Caco-2 (cell line): ENCODE measurements around the gene CPNE6. TPM values are rescaled to one million over a fixed set of nuclear protein-coding genes. Genes with fewer than 3 reads are reported as not detected.

Source experiments
- BruUV-seq: library from RNA; stranded (reverse); fragments of 400-500 nt; replicated peaks from 2 replicates; lab custom pipeline; 2021; lab: Mats Ljungman, UMichigan
- CTCF ChIA-PET: fragments of 300-600 bp; sonication (Branson Sonifier 250); formaldehyde crosslinking; loops from one replicate; lab custom pipeline; 2022; ENCODE audit warnings: antibody characterized with exemption; lab: Charles Lee
- POLR2A ChIA-PET: fragments of 300-600 bp; sonication (Branson Sonifier 250); formaldehyde crosslinking; loops from one replicate; lab custom pipeline; 2022; ENCODE audit warnings: antibody characterized with exemption; lab: Charles Lee
- DNase-seq, 2 experiments: peaks; one replicate each; pipeline versions ENCODE4 v3.0.0 to v3.0.0-alpha.2; 2020 to 2022
- H3K27me3 ChIP-seq: replicated peaks from 2 replicates; pipeline ENCODE4 v1.6.0; 2011; ENCODE audit warnings: low read length; ENCODE audit not compliant: control insufficient read depth, insufficient read depth
- H3K36me3 ChIP-seq: 2 replicates; pipeline ENCODE4 v1.5.1; 2011; ENCODE audit warnings: low read length; ENCODE audit not compliant: control insufficient read depth, insufficient read depth
- H3K4me1 ChIP-seq: fragments of 250-450 bp; sonication (Bioruptor Pico); 2 replicates; pipeline ENCODE4 v1.5.1; 2020; ENCODE audit warnings: mild to moderate bottlenecking
- H3K4me3 ChIP-seq: 2 replicates; pipeline ENCODE4 v1.5.1; 2011; ENCODE audit warnings: low read depth, mild to moderate bottlenecking, control low read depth, low read length
- H3K9me3 ChIP-seq: fragments of 250-450 bp; sonication (Bioruptor Pico); 2 replicates; pipeline ENCODE4 v1.5.1; 2020; ENCODE audit warnings: mild to moderate bottlenecking, moderate library complexity
- H3K27ac Mint-ChIP-seq: one replicate; pipeline ENCODE4 v1.8.0; 2022; ENCODE audit warnings: mixed read lengths; ENCODE audit not compliant: unreplicated experiment
- H3K27me3 Mint-ChIP-seq: one replicate; pipeline ENCODE4 v1.8.0; 2022; ENCODE audit warnings: mixed read lengths; ENCODE audit not compliant: insufficient read depth, unreplicated experiment
- H3K36me3 Mint-ChIP-seq: one replicate; pipeline ENCODE4 v1.8.0; 2022; ENCODE audit warnings: mild to moderate bottlenecking, mixed read lengths; ENCODE audit not compliant: insufficient read depth, unreplicated experiment
- H3K4me1 Mint-ChIP-seq: one replicate; pipeline ENCODE4 v1.8.0; 2022; ENCODE audit warnings: low read depth, mixed read lengths; ENCODE audit not compliant: unreplicated experiment
- H3K4me3 Mint-ChIP-seq: one replicate; pipeline ENCODE4 v1.8.0; 2022; ENCODE audit warnings: mild to moderate bottlenecking, moderate library complexity, mixed read lengths; ENCODE audit not compliant: unreplicated experiment
- H3K9me3 Mint-ChIP-seq: one replicate; pipeline ENCODE4 v1.8.0; 2022; ENCODE audit warnings: mixed read lengths; ENCODE audit not compliant: unreplicated experiment
- intact Hi-C: fragments of 100-400 bp; cut with micrococcal nuclease; formaldehyde crosslinking; loops from one replicate; pipeline ENCODE4 v1.10.0; 2022; ENCODE audit not compliant: unreplicated experiment
- total RNA-seq: library from RNA; stranded (reverse); gene quantifications from 2 replicates; pipeline ENCODE4 v1.2.3, GENCODE V29; 2022
- TF ChIP-seq, protein P1 (sequence below), 2 experiments: fragments of 200-600 bp in 1 of 2; IDR thresholded peaks; 1 replicate in 1 of 2; 2 replicates in 1 of 2; pipeline versions ENCODE4 v1.5.1 to v1.8.0; 2011 to 2022; ENCODE audit warnings: antibody characterized with exemption in 1 of 2, control low read depth in 1 of 2, inconsistent platforms in 1 of 2, low read depth in 1 of 2, low read length in 1 of 2, mild to moderate bottlenecking in 1 of 2, moderate library complexity in 1 of 2; ENCODE audit not compliant: insufficient read depth in 1 of 2, severe bottlenecking in 1 of 2, unreplicated experiment in 1 of 2

Gene CPNE6
- total RNA-seq, 1 experiment from 2014 or later, result not detected

DNA sequence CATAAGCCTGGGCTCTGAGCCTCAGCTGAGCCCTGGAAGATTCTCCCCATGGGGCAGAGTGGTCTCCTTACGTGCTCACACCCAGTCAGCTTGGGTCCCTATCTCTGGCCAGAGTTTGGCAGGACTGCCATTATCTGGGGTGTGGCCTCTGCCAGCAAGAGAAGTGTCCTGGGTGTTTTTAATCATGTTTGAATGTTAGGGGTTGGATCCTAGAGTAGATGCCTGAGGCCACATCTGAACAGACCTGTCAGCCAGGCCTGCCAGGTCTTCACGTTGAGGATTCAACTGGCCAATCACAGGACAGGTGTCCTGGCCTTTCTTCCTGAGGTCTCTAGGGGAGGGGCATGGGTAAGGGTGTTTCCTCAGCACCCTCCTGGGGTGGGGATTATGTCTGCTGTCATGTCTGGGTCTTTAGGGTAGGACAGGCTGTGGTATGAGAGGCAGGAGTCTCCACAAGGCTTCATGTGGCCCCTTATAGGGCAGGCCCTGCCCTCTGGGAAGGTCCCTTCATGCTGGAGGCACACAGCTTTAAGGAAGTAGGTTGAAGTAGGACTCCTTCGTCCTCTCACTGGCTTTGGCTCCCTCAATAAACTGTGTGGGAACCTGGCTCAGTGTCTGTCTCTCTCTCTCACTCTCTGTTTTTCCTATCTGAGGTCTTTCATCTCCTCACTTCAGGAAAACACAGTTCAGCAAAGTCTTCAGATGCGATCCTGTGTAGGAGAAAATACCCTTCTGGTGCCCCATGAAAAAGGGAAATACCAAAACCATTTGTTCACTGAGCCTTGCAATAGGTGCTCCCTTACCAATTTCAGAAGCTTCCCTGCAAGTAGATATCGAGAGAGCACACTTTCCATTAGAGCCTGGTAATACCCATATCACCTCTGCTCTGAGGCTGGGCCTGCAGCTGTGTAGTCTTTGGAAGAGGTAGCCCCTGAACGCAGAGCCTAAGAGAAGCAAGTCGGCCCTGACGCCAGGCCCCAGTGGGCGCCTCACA lies 52.4 kb downstream of the CPNE6 start:
- Histone ChIP-seq H3K4me1 (no peaks in the 10 kb centered on the region), H3K27me3 (no peaks in the 10 kb centered on the region), H3K36me3 (peaks cover 4% of the 10 kb centered on the region), H3K9me3 (no peaks in the 10 kb centered on the region), H3K4me3 (no peak overlapping the region)
- TSS peak; percentile 34 for BruUV-seq
- intact Hi-C loops, result no loop called here
- no peak overlapping the region for H3K27ac Mint-ChIP-seq
- no peaks in the 10 kb centered on the region for H3K4me1 Mint-ChIP-seq
- H3K27me3 Mint-ChIP-seq, result no peaks in the 10 kb centered on the region
- CTCF ChIA-PET, result interaction anchor here (0.6 kb wide), 1 partner anchor 1461 kb away, joined by 3 read pairs; no protein-coding TSS in a partner anchor
- no peak overlapping the region for H3K4me3 Mint-ChIP-seq
- TF ChIP-seq, protein P1, sequence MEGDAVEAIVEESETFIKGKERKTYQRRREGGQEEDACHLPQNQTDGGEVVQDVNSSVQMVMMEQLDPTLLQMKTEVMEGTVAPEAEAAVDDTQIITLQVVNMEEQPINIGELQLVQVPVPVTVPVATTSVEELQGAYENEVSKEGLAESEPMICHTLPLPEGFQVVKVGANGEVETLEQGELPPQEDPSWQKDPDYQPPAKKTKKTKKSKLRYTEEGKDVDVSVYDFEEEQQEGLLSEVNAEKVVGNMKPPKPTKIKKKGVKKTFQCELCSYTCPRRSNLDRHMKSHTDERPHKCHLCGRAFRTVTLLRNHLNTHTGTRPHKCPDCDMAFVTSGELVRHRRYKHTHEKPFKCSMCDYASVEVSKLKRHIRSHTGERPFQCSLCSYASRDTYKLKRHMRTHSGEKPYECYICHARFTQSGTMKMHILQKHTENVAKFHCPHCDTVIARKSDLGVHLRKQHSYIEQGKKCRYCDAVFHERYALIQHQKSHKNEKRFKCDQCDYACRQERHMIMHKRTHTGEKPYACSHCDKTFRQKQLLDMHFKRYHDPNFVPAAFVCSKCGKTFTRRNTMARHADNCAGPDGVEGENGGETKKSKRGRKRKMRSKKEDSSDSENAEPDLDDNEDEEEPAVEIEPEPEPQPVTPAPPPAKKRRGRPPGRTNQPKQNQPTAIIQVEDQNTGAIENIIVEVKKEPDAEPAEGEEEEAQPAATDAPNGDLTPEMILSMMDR (IDR thresholded peaks at IDR 0.05; ENCODE audit: insufficient read depth in 1 of 2, low read depth in 1 of 2, low read length in 1 of 2, severe bottlenecking in 1 of 2, unreplicated experiment in 1 of 2), result no peak
- POLR2A ChIA-PET, result interaction anchor here (2.8 kb wide), 1 partner anchor 9 kb away, joined by 15 read pairs; the partner anchor contains the start of genes DCAF11 and NRL
- peaks cover 14% of the 10 kb centered on the region for H3K36me3 Mint-ChIP-seq
- H3K9me3 Mint-ChIP-seq, result no peaks in the 10 kb centered on the region
- no peak for DNase-seq

DNA sequence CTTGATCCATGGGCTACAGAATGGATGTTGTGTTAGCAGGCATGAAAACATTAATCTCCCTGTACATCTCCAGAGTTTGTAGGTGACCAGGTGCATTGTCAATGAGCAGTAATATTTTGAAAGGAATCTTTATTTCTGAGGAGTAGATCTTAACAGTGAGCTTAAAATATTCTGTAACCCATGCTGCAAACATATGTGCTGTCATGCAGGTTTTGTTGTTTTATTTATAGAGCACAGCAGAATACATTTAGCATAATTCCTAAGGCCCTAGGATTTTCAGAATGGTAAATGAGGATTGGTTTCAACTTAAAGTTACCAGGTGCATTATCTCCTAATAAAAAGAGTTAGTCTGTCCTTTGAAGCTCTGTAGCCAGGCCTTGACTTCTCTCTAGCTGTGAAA lies 55.6 kb downstream of the CPNE6 start:
- TF ChIP-seq, protein P1 (IDR thresholded peaks at IDR 0.05; ENCODE audit: insufficient read depth in 1 of 2, low read depth in 1 of 2, low read length in 1 of 2, severe bottlenecking in 1 of 2, unreplicated experiment in 1 of 2), result no peak
- no peaks in the 10 kb centered on the region for H3K9me3 ChIP-seq
- intact Hi-C loops, result no loop called here
- Mint-ChIP-seq H3K4me3 (no peak overlapping the region), H3K27ac (no peak overlapping the region), H3K27me3 (no peaks in the 10 kb centered on the region), H3K36me3 (no peaks in the 10 kb centered on the region), H3K4me1 (no peaks in the 10 kb centered on the region), H3K9me3 (no peaks in the 10 kb centered on the region)
- H3K27me3 ChIP-seq, result no peaks in the 10 kb centered on the region
- H3K36me3 ChIP-seq, result no peaks in the 10 kb centered on the region; the same call in 1 of the 2 replicates
- no peak overlapping the region for H3K4me3 ChIP-seq
- ChIA-PET CTCF (interaction anchor here (1.2 kb wide), 2 partner anchors 12 to 18 kb away, joined by 3 to 4 read pairs; partner anchors contain the start of genes DCAF11 and NRL), POLR2A (interaction anchor here (2.8 kb wide), 1 partner anchor 12 kb away, joined by 15 read pairs; the partner anchor contains the start of genes DCAF11 and NRL)
- BruUV-seq, result no TSS peak
- H3K4me1 ChIP-seq, result no peaks in the 10 kb centered on the region
- DNase-seq, result no peak

DNA sequence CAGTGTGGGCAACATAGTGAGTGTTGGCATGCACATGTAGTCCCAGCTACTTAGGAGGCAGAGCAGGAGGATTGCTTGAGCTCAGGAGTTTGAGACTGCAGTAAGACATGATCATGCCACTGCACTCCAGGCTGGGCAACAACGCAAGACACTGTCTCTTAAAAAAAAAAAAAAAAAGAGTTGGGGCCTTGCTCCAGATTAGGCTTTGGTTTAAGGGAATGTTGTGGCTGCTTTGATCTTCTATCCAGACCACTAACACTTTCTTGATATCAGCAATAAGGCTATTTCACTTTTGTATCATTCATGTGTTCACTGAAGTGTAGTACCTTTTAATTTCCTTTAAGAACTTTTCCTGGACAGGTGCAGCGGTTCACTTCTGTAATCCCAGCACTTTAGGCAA lies 56.3 kb downstream of the CPNE6 start:
- Histone ChIP-seq H3K36me3 (no peaks in the 10 kb centered on the region; the same call in 1 of the 2 replicates), H3K4me1 (no peaks in the 10 kb centered on the region), H3K27me3 (no peaks in the 10 kb centered on the region), H3K4me3 (no peak overlapping the region), H3K9me3 (no peaks in the 10 kb centered on the region)
- ChIA-PET CTCF (interaction anchor here (0.6 kb wide), 1 partner anchor 195 kb away, joined by 6 read pairs; no protein-coding TSS in a partner anchor), POLR2A (no interaction called here)
- no peaks in the 10 kb centered on the region for H3K4me1 Mint-ChIP-seq
- no peak for DNase-seq
- H3K27me3 Mint-ChIP-seq, result no peaks in the 10 kb centered on the region
- no TSS peak for BruUV-seq
- H3K27ac Mint-ChIP-seq, result no peak overlapping the region
- TF ChIP-seq, protein P1 (IDR thresholded peaks at IDR 0.05; ENCODE audit: insufficient read depth in 1 of 2, low read depth in 1 of 2, low read length in 1 of 2, severe bottlenecking in 1 of 2, unreplicated experiment in 1 of 2), result no peak
- no peak overlapping the region for H3K4me3 Mint-ChIP-seq
- intact Hi-C loops, result no loop called here
- no peaks in the 10 kb centered on the region for H3K9me3 Mint-ChIP-seq
- no peaks in the 10 kb centered on the region for H3K36me3 Mint-ChIP-seq
